HepG2 (cell line): Measurements from ENCODE around the gene SUSD4. TPM values are rescaled to one million over a fixed set of nuclear protein-coding genes. Genes with fewer than 3 reads are reported as not detected.

Experiments used
- ATAC-seq: fragments of 200-7000 bp; cut with Tn5 transposase; 3 replicates; pipeline ENCODE4 v1.9.1; 2020; ENCODE audit warnings: mild to moderate bottlenecking, moderate library complexity
- BruUV-seq: library from RNA; stranded (reverse); fragments of 400-500 nt; replicated peaks from 2 replicates; lab custom pipeline; 2021; lab: Mats Ljungman, UMichigan
- CTCF ChIA-PET: fragments of 300-600 bp; formaldehyde crosslinking; extraction: SDS; loops from one replicate; lab custom pipeline; 2021; ENCODE audit warnings: low total read pairs, inconsistent platforms, low intra/inter-chr PET ratio; lab: Yijun Ruan, JAX
- POLR2A ChIA-PET: fragments of 350-600 bp; sonication (Branson Sonifier 250); formaldehyde crosslinking; loops from one replicate; lab custom pipeline; 2020; ENCODE audit warnings: antibody characterized with exemption, inconsistent platforms; lab: Yijun Ruan, JAX
- DNase-seq: peaks from one replicate; pipeline ENCODE4 v3.0.0-alpha.2; 2015; ENCODE audit warnings: low spot score
- FAIRE-seq: peaks from 3 replicates; lab custom pipeline; 2011; peaks lifted over from hg19 to GRCh38; lab: Jason Lieb, UNC
- H2AFZ ChIP-seq: one replicate; pipeline ENCODE4 v1.6.1; 2011; ENCODE audit warnings: low read length, inconsistent platforms
- H3K27ac ChIP-seq: fragments of 300-600 bp; 3 replicates; pipeline ENCODE4 v1.8.0; 2011; ENCODE audit warnings: mixed run types, mild to moderate bottlenecking, mixed read lengths, low read length, inconsistent platforms; ENCODE audit not compliant: insufficient read depth; ENCODE audit errors: extremely low read length
- H3K27me3 ChIP-seq, 2 experiments: fragments of 200-600 bp in 1 of 2; 2 replicates in 1 of 2; 3 replicates in 1 of 2; pipeline versions ENCODE4 v1.6.0 to v1.8.0; 2011; ENCODE audit warnings: low read length in 2 of 2, mild to moderate bottlenecking in 2 of 2, moderate library complexity in 2 of 2, inconsistent platforms in 1 of 2; ENCODE audit not compliant: insufficient read depth in 2 of 2, control insufficient read depth in 1 of 2
- H3K36me3 ChIP-seq, 2 experiments: fragments of 200-600 bp in 1 of 2; replicated peaks in 1 of 2; 2 replicates in 1 of 2; 3 replicates in 1 of 2; pipeline versions ENCODE4 v1.5.1 to v1.8.0; 2011; ENCODE audit warnings: low read length in 2 of 2, inconsistent platforms in 1 of 2; ENCODE audit not compliant: insufficient read depth in 2 of 2, control insufficient read depth in 1 of 2
- H3K4me1 ChIP-seq: 2 replicates; pipeline ENCODE4 v1.5.1; 2012; ENCODE audit warnings: low read length, inconsistent platforms; ENCODE audit not compliant: insufficient read depth
- H3K4me2 ChIP-seq: 2 replicates; pipeline ENCODE4 v1.6.0; 2011; ENCODE audit warnings: low read depth, low read length, inconsistent platforms
- H3K4me3 ChIP-seq, 3 experiments: fragments of 200-600 bp in 1 of 3; sonication (generic), shearing (Covaris generic) in 1 of 3; replicated peaks in 1 of 3; 2 replicates each; pipeline ENCODE4 v1.5.1; 2011 to 2016; ENCODE audit warnings: low read length in 3 of 3, inconsistent platforms in 2 of 3, low read depth in 2 of 3, mild to moderate bottlenecking in 2 of 3, control low read depth in 1 of 3, mixed read lengths in 1 of 3; ENCODE audit not compliant: insufficient read depth in 1 of 3
- H3K79me2 ChIP-seq: one replicate; pipeline ENCODE4 v1.6.1; 2011; ENCODE audit warnings: low read length, inconsistent platforms; ENCODE audit not compliant: insufficient read depth
- H3K9ac ChIP-seq: 2 replicates; pipeline ENCODE4 v1.6.0; 2011; ENCODE audit warnings: mild to moderate bottlenecking, low read depth, low read length, inconsistent platforms; ENCODE audit not compliant: insufficient read depth
- H3K9me3 ChIP-seq: 2 replicates; pipeline ENCODE4 v1.5.1; 2012; ENCODE audit warnings: mild to moderate bottlenecking, low read length
- H4K20me1 ChIP-seq: 2 replicates; pipeline ENCODE4 v1.6.0; 2011; ENCODE audit warnings: inconsistent platforms, mild to moderate bottlenecking, low read length, moderate library complexity; ENCODE audit not compliant: insufficient read depth
- AKAP8 ChIP-seq: sonication (generic); formaldehyde crosslinking; IDR thresholded peaks from 2 replicates; pipeline ENCODE4 v1.5.1; 2020; ENCODE audit warnings: mild to moderate bottlenecking, missing genetic modification reagents
- KDM6A ChIP-seq: IDR thresholded peaks from 2 replicates; pipeline ENCODE4 v1.6.1; 2016; ENCODE audit warnings: low read depth
- MAZ ChIP-seq, 2 experiments: sonication (generic) in 1 of 2; formaldehyde crosslinking in 1 of 2; IDR thresholded peaks; 2 replicates each; pipeline versions ENCODE4 v1.5.0 to v1.6.1; 2012 to 2020; ENCODE audit warnings: low read depth in 2 of 2, mild to moderate bottlenecking in 2 of 2, borderline replicate concordance in 1 of 2, improper control_type of control experiment in 1 of 2, low read length in 1 of 2, missing genetic modification reagents in 1 of 2, moderate library complexity in 1 of 2
- MEF2D ChIP-seq: sonication (generic); formaldehyde crosslinking; IDR thresholded peaks from 2 replicates; pipeline ENCODE4 v1.5.1; 2020; ENCODE audit warnings: mild to moderate bottlenecking, missing genetic modification reagents
- PAX8 ChIP-seq: sonication (generic); formaldehyde crosslinking; IDR thresholded peaks from 2 replicates; pipeline ENCODE4 v1.8.0; 2022; ENCODE audit warnings: mild to moderate bottlenecking, missing genetic modification reagents, borderline replicate concordance
- SMAD1 ChIP-seq: sonication (generic); formaldehyde crosslinking; IDR thresholded peaks from 2 replicates; pipeline ENCODE4 v1.4.0; 2020; ENCODE audit warnings: missing genetic modification reagents, low read depth, mild to moderate bottlenecking, borderline replicate concordance
- SP140L ChIP-seq: sonication (generic); formaldehyde crosslinking; IDR thresholded peaks from 2 replicates; pipeline ENCODE4 v1.4.0; 2020; ENCODE audit warnings: missing genetic modification reagents, borderline replicate concordance
- THYN1 ChIP-seq: sonication (generic); formaldehyde crosslinking; IDR thresholded peaks from 2 replicates; pipeline ENCODE4 v1.8.1; 2023; ENCODE audit warnings: low read depth, mild to moderate bottlenecking, moderate library complexity, missing genetic modification reagents, borderline replicate concordance
- ZBTB3 ChIP-seq: sonication (generic); formaldehyde crosslinking; IDR thresholded peaks from 2 replicates; pipeline ENCODE4 v1.4.0; 2020; ENCODE audit warnings: low read depth, mild to moderate bottlenecking, moderate library complexity, missing genetic modification reagents, borderline replicate concordance
- ZNF256 ChIP-seq: sonication (generic); formaldehyde crosslinking; conservative IDR thresholded peaks from 2 replicates; pipeline ENCODE4 v1.4.0; 2020; ENCODE audit warnings: missing genetic modification reagents
- ZNF367 ChIP-seq: sonication (generic); formaldehyde crosslinking; IDR thresholded peaks from 2 replicates; pipeline ENCODE4 v1.4.0; 2020; ENCODE audit warnings: missing genetic modification reagents, borderline replicate concordance
- ZNF558 ChIP-seq: sonication (generic); formaldehyde crosslinking; IDR thresholded peaks from 2 replicates; pipeline ENCODE4 v1.9.0; 2022; ENCODE audit warnings: mild to moderate bottlenecking, missing genetic modification reagents, borderline replicate concordance
- WGBS: methylation state at CpG from one replicate; pipeline ENCODE4 v1.1.6; 2017; ENCODE audit warnings: low lambda C conversion rate; 5-methylcytosine and 5-hydroxymethylcytosine counted together
- in situ Hi-C: cut with HindIII; loops from 2 replicates; pipeline ENCODE4 v1.10.0; 2017; ENCODE audit warnings: low pct_unique_long_range_greater_than_20kb; ENCODE audit not compliant: extremely low pct_ligation_motif_present
- intact Hi-C: fragments of 100-400 bp; cut with micrococcal nuclease; formaldehyde crosslinking; loops from one replicate; pipeline ENCODE4 v1.10.0; 2022; ENCODE audit not compliant: unreplicated experiment
- polyA plus RNA-seq, 8 experiments: library from polyadenylated mRNA; depleted of rRNA in 3 of 8; stranded (reverse) in 7 of 8; unstranded in 1 of 8; fragments of >200 nt; fragmentation: Illumina TruSeq in 4 of 8; extraction: Trizol in 4 of 8; gene quantifications; 2 replicates each; pipeline versions ENCODE4 v1.2.1 to v1.2.3, GENCODE V29; 2011 to 2016; ENCODE audit warnings: low read depth in 4 of 8, missing spikeins in 1 of 8, mixed read lengths in 1 of 8; ENCODE audit not compliant: insufficient read depth in 1 of 8
- total RNA-seq, 5 experiments: library from RNA; depleted of rRNA; stranded (reverse); fragments of >200 nt; fragmentation: Illumina TruSeq; extraction: Trizol; gene quantifications; 2 replicates each; pipeline ENCODE4 v1.2.3, GENCODE V29; 2016; ENCODE audit warnings: low read depth in 1 of 5
- TF ChIP-seq, protein P1 (sequence below): sonication (generic); formaldehyde crosslinking; IDR thresholded peaks from 2 replicates; pipeline ENCODE4 v1.4.0; 2020; ENCODE audit warnings: mild to moderate bottlenecking, missing genetic modification reagents
- TF ChIP-seq, protein P2 (sequence below): sonication (generic); formaldehyde crosslinking; IDR thresholded peaks from 2 replicates; pipeline ENCODE4 v1.4.0; 2020; ENCODE audit warnings: missing genetic modification reagents; ENCODE audit errors: not compliant biosample characterization

SUSD4 gene
- total and polyA plus RNA-seq, 2 of the 13 experiments (the other 11 are each of a cell fraction or from before 2014, with no cell fraction given), result not detected

DNA sequence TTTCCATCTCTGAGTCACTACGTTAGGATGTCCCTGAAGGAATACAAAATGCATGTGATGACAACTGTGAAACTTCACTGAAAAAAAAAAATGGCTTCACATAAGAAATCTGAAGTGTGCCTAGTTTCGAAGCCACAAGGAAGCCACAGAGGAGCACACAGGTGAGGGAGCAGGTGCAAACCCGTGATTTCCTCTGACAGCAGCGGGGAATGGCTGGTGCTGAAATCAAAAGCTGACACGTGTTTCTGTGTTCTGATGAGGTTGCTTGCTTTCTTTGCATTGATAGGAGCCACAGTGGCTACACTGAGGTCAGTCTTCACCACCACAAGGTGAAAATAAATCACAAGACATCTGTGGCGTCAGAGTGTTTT, 115.2 kb downstream of the SUSD4 start:
- no peak for ATAC-seq
- Histone ChIP-seq H4K20me1 (no peaks in the 10 kb centered on the region), H3K4me1 (peaks cover 13% of the 10 kb centered on the region), H3K79me2 (no peaks in the 10 kb centered on the region), H3K4me2 (no peak overlapping the region), H3K27me3 (no peaks in the 10 kb centered on the region; a peak in 1 of 5 replicates), H3K36me3 (no peaks in the 10 kb centered on the region), H3K9ac (no peak overlapping the region), H3K4me3 (no peak overlapping the region), H3K9me3 (no peaks in the 10 kb centered on the region), H2AFZ (no peak overlapping the region), H3K27ac (no peak overlapping the region)
- TF ChIP-seq ZNF256, result no peak
- no peak for TF ChIP-seq ZNF367 (CRISPR knock-in tag)
- TF ChIP-seq, protein P1, sequence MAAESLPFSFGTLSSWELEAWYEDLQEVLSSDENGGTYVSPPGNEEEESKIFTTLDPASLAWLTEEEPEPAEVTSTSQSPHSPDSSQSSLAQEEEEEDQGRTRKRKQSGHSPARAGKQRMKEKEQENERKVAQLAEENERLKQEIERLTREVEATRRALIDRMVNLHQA, result no peak
- no peak for TF ChIP-seq THYN1 (CRISPR knock-in tag)
- no peak for TF ChIP-seq PAX8 (CRISPR knock-in tag)
- no peak for TF ChIP-seq KDM6A (CRISPR knock-in tag)
- no peak for TF ChIP-seq MAZ (IDR thresholded peaks at IDR 0.05; ENCODE audit: borderline replicate concordance, low read depth, low read length)
- no peak for TF ChIP-seq MAZ (CRISPR knock-in tag; IDR thresholded peaks at IDR 0.05; ENCODE audit: low read depth)
- TF ChIP-seq ZNF558, result no peak
- no peak for TF ChIP-seq MEF2D
- TF ChIP-seq, protein P2, sequence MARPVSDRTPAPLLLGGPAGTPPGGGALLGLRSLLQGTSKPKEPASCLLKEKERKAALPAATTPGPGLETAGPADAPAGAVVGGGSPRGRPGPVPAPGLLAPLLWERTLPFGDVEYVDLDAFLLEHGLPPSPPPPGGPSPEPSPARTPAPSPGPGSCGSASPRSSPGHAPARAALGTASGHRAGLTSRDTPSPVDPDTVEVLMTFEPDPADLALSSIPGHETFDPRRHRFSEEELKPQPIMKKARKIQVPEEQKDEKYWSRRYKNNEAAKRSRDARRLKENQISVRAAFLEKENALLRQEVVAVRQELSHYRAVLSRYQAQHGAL (CRISPR knock-in tag), result no peak
- TF ChIP-seq SP140L, result no peak
- no peak for TF ChIP-seq ZBTB3 (CRISPR knock-in tag)
- no peak for TF ChIP-seq AKAP8
- no peak for TF ChIP-seq SMAD1
- ChIA-PET POLR2A (no interaction called here), CTCF (no interaction called here)
- WGBS, result 41% methylated on average over 6 of the region's 6 CpGs
- no TSS peak for BruUV-seq
- FAIRE-seq, result no peak
- DNase-seq, result no peak
- intact Hi-C loops (no loop called here), in situ Hi-C loops (no loop called here)
